HG03575 (cell line): ENCODE results near the gene ERCC8.

ENCODE experiments used
- ATAC-seq: cut with Tn5 transposase; IDR thresholded peaks from one replicate; pipeline ENCODE4 v1.9.1; 2021; ENCODE audit not compliant: unreplicated experiment, insufficient number of reproducible peaks, low FRiP score; ENCODE audit errors: extremely low read depth

Gene ERCC8

GRCh38 chr5:60843936-60844905 is 100.6 kb downstream of the ERCC8 start, which contains the start of gene ELOVL7:
Gene ELOVL7, minus strand, starts transcription at chr5:60844269. Its CDS starts 56,872 bp downstream, at chr5:60787397.
- ATAC-seq: no peak

- ATAC-seq: no peak
These were observed 101.4 kb downstream of the ERCC8 start for GRCh38 chr5:60843386-60843935.

- no peak for ATAC-seq
These were observed 101.9 kb downstream of the ERCC8 start for GRCh38 chr5:60842871-60843385.

- no peak for ATAC-seq
These were observed 103.5 kb downstream of the ERCC8 start for GRCh38 chr5:60841361-60841760.

GRCh38 chr5:60836131-60836530 is 108.7 kb downstream of the ERCC8 start:
- no peak for ATAC-seq

GRCh38 chr5:60835554-60835953 is 109.3 kb downstream of the ERCC8 start:
- ATAC-seq: no peak

- ATAC-seq: no peak
These were observed 111.3 kb downstream of the ERCC8 start for GRCh38 chr5:60833520-60833919.

- ATAC-seq: peak; percentile 33
These were observed 114.2 kb downstream of the ERCC8 start for GRCh38 chr5:60830581-60831127.

- no peak for ATAC-seq
These were observed 115.2 kb downstream of the ERCC8 start for GRCh38 chr5:60829490-60830266.

GRCh38 chr5:60827201-60827600 is 117.7 kb downstream of the ERCC8 start:
- ATAC-seq: no peak

- peak; percentile 73 for ATAC-seq
These were observed 118.2 kb downstream of the ERCC8 start for GRCh38 chr5:60826653-60827052.
